ENCODE measurements around the gene TIMP2. TPM values are rescaled to one million over a fixed set of nuclear protein-coding genes. Genes with fewer than 3 reads are reported as not detected.

TIMP2 gene
- total and polyA plus RNA-seq, 2 of the 13 experiments (the other 11 are each of a cell fraction or from before 2014, with no cell fraction given): 3.8 to 8.5 TPM

- H2AFZ ChIP-seq (ENCODE audit: low read length): no peak overlapping the region
- peaks cover 3% of the 10 kb centered on the region for H3K79me2 ChIP-seq (ENCODE audit: insufficient read depth, low read length)
- no peak overlapping the region for H3K4me3 ChIP-seq (replicated peaks in 1 of 3; ENCODE audit: insufficient read depth in 1 of 3, low read depth in 2 of 3, low read length in 3 of 3)
- H4K20me1 ChIP-seq (ENCODE audit: insufficient read depth, low read length): peaks cover 6% of the 10 kb centered on the region; the same call in 1 of the 2 replicates
- H3K27ac ChIP-seq (ENCODE audit: extremely low read length, insufficient read depth, low read length): no peak overlapping the region
- no peaks in the 10 kb centered on the region for H3K27me3 ChIP-seq (ENCODE audit: control insufficient read depth in 1 of 2, insufficient read depth in 2 of 2, low read length in 2 of 2)
- H3K36me3 ChIP-seq (replicated peaks in 1 of 2; ENCODE audit: control insufficient read depth in 1 of 2, insufficient read depth in 2 of 2, low read length in 2 of 2): peaks cover 69 to 92% of the 10 kb centered on the region in 2 experiments
- 0 out of 2 replicates have a peak, but pooled peaks cover 7% of the 10 kb centered on the region for H3K4me1 ChIP-seq (ENCODE audit: insufficient read depth, low read length)
- no peak overlapping the region for H3K4me2 ChIP-seq (ENCODE audit: low read depth, low read length)
- POLR2A ChIA-PET: no interaction called here
- no peaks in the 10 kb centered on the region for H3K9me3 ChIP-seq (ENCODE audit: low read length)
- intact Hi-C loops (cut with micrococcal nuclease; ENCODE audit: unreplicated experiment) (no loop called here), in situ Hi-C loops (cut with HindIII; ENCODE audit: extremely low pct_ligation_motif_present, low pct_unique_long_range_greater_than_20kb) (no loop called here)
- H3K9ac ChIP-seq (ENCODE audit: insufficient read depth, low read depth, low read length): no peak overlapping the region
- CTCF ChIA-PET (ENCODE audit: low intra/inter-chr PET ratio, low total read pairs): no interaction called here
- TF ChIP-seq AGO2 (optimal IDR thresholded peaks at IDR 0.05; ENCODE audit: low read depth, low read length): peak; percentile 29
- TF ChIP-seq CBX2 (IDR thresholded peaks at IDR 0.05; ENCODE audit: low read depth, low read length): no peak
- no peak for TF ChIP-seq CBX2 (CRISPR knock-in tag; IDR thresholded peaks at IDR 0.05; ENCODE audit: low read depth)
- BruUV-seq (replicated peaks): no TSS peak
- no peak for FAIRE-seq
- DNase-seq (ENCODE audit: low spot score): no peak
- WGBS (ENCODE audit: low lambda C conversion rate): 97% methylated on average over 13 of the region's 13 CpGs
- no peak for ATAC-seq
Measured at GRCh38 chr17:78820841-78821240, 104.3 kb downstream of the TIMP2 start.

- CTCF ChIA-PET (ENCODE audit: low intra/inter-chr PET ratio, low total read pairs): no interaction called here
- POLR2A ChIA-PET: interaction anchor here (2.0 kb wide), 1 partner anchor 12 kb away, joined by 4 read pairs; no protein-coding TSS in a partner anchor
- Histone ChIP-seq H3K9ac (ENCODE audit: insufficient read depth, low read depth, low read length) (no peak overlapping the region), H3K27me3 (ENCODE audit: control insufficient read depth in 1 of 2, insufficient read depth in 2 of 2, low read length in 2 of 2) (no peaks in the 10 kb centered on the region), H3K4me1 (ENCODE audit: insufficient read depth, low read length) (0 out of 2 replicates have a peak, but pooled peaks cover 7% of the 10 kb centered on the region), H2AFZ (ENCODE audit: low read length) (no peak overlapping the region), H3K9me3 (ENCODE audit: low read length) (no peaks in the 10 kb centered on the region), H3K27ac (ENCODE audit: extremely low read length, insufficient read depth, low read length) (no peak overlapping the region), H3K4me2 (ENCODE audit: low read depth, low read length) (no peak overlapping the region), H3K79me2 (ENCODE audit: insufficient read depth, low read length) (peaks cover 3% of the 10 kb centered on the region), H4K20me1 (ENCODE audit: insufficient read depth, low read length) (peaks cover 6% of the 10 kb centered on the region; the same call in 1 of the 2 replicates), H3K36me3 (replicated peaks in 1 of 2; ENCODE audit: control insufficient read depth in 1 of 2, insufficient read depth in 2 of 2, low read length in 2 of 2) (peaks cover 66 to 92% of the 10 kb centered on the region in 2 experiments), H3K4me3 (replicated peaks in 1 of 3; ENCODE audit: insufficient read depth in 1 of 3, low read depth in 2 of 3, low read length in 3 of 3) (no peak overlapping the region)
- no TSS peak for BruUV-seq (replicated peaks)
- FAIRE-seq (no peak), ATAC-seq (no peak), DNase-seq (ENCODE audit: low spot score) (no peak)
- 98% methylated on average over 18 of the region's 18 CpGs for WGBS (ENCODE audit: low lambda C conversion rate)
- intact Hi-C loops (cut with micrococcal nuclease; ENCODE audit: unreplicated experiment): no loop called here
- in situ Hi-C loops (cut with HindIII; ENCODE audit: extremely low pct_ligation_motif_present, low pct_unique_long_range_greater_than_20kb): no loop called here
- no peak for TF ChIP-seq ZNF788 (CRISPR knock-in tag; IDR thresholded peaks at IDR 0.05; ENCODE audit: borderline replicate concordance)
- no peak for TF ChIP-seq RXRA (CRISPR knock-in tag; IDR thresholded peaks at IDR 0.05)
- TF ChIP-seq TCF7 (IDR thresholded peaks at IDR 0.05; ENCODE audit: low read depth): no peak
- peak; percentile 39; the same call in 1 of the 2 replicates for TF ChIP-seq CEBPB (IDR thresholded peaks at IDR 0.05; ENCODE audit: borderline replicate concordance, low read depth, low read length)
- TF ChIP-seq MAFK (conservative IDR thresholded peaks at IDR 0.05 in 1 of 2, IDR thresholded peaks at IDR 0.05 in 1 of 2; ENCODE audit: low read length in 2 of 2): peak in 1 of 2 experiments; percentile 39; a peak in 2 of 4 replicates
- no peak for TF ChIP-seq HDAC1 (CRISPR knock-in tag; IDR thresholded peaks at IDR 0.05)
- no peak for TF ChIP-seq TMF1 (CRISPR knock-in tag; IDR thresholded peaks at IDR 0.05; ENCODE audit: low read depth)
- TF ChIP-seq, protein P1, sequence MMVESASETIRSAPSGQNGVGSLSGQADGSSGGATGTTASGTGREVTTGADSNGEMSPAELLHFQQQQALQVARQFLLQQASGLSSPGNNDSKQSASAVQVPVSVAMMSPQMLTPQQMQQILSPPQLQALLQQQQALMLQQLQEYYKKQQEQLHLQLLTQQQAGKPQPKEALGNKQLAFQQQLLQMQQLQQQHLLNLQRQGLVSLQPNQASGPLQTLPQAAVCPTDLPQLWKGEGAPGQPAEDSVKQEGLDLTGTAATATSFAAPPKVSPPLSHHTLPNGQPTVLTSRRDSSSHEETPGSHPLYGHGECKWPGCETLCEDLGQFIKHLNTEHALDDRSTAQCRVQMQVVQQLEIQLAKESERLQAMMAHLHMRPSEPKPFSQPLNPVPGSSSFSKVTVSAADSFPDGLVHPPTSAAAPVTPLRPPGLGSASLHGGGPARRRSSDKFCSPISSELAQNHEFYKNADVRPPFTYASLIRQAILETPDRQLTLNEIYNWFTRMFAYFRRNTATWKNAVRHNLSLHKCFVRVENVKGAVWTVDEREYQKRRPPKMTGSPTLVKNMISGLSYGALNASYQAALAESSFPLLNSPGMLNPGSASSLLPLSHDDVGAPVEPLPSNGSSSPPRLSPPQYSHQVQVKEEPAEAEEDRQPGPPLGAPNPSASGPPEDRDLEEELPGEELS (CRISPR knock-in tag; IDR thresholded peaks at IDR 0.05): no peak
- no peak for TF ChIP-seq CBX5 (CRISPR knock-in tag; IDR thresholded peaks at IDR 0.05; ENCODE audit: borderline replicate concordance)
- TF ChIP-seq PLRG1 (conservative IDR thresholded peaks at IDR 0.05): no peak
- no peak for TF ChIP-seq MZF1 (CRISPR knock-in tag; IDR thresholded peaks at IDR 0.05; ENCODE audit: borderline replicate concordance)
- TF ChIP-seq FLYWCH1 (CRISPR knock-in tag; IDR thresholded peaks at IDR 0.05): no peak
- TF ChIP-seq ZNF3 (CRISPR knock-in tag; IDR thresholded peaks at IDR 0.05): no peak
- TF ChIP-seq KMT2A (CRISPR knock-in tag; IDR thresholded peaks at IDR 0.05): no peak
Measured at GRCh38 chr17:78819806-78820792, 105.1 kb downstream of the TIMP2 start.
